Trophoblast cell (in vitro differentiated cells and primary cell): ENCODE data around the gene PNMA8C.

ENCODE experiments used
- DNase-seq, 2 donors: peaks; one replicate each; pipeline ENCODE4 v3.0.0-alpha.2; 2016
- H2AFZ ChIP-seq: 2 replicates; pipeline ENCODE4 v1.6.1; 2013; ENCODE audit warnings: low read length, moderate library complexity, mild to moderate bottlenecking; ENCODE audit not compliant: insufficient read depth, poor library complexity
- H2AK5ac ChIP-seq: 2 replicates; pipeline ENCODE4 v1.6.1; 2013; ENCODE audit warnings: mild to moderate bottlenecking, low read length
- H2BK120ac ChIP-seq: 2 replicates; pipeline ENCODE4 v1.6.1; 2013; ENCODE audit warnings: low read length, mild to moderate bottlenecking, moderate library complexity; ENCODE audit not compliant: insufficient read depth, poor library complexity
- H2BK12ac ChIP-seq: 2 replicates; pipeline ENCODE4 v1.6.1; 2013; ENCODE audit warnings: mild to moderate bottlenecking, low read length, moderate library complexity
- H2BK5ac ChIP-seq: 2 replicates; pipeline ENCODE4 v1.6.1; 2013; ENCODE audit warnings: low read length, low read depth, moderate library complexity, mild to moderate bottlenecking; ENCODE audit not compliant: poor library complexity
- H3K14ac ChIP-seq: 2 replicates; pipeline ENCODE4 v1.6.1; 2013; ENCODE audit warnings: mild to moderate bottlenecking, low read length
- H3K18ac ChIP-seq: 2 replicates; pipeline ENCODE4 v1.6.1; 2013; ENCODE audit warnings: mild to moderate bottlenecking, low read length
- H3K23ac ChIP-seq: 2 replicates; pipeline ENCODE4 v1.6.1; 2013; ENCODE audit warnings: low read length
- H3K27ac ChIP-seq: 2 replicates; pipeline ENCODE4 v1.5.1; 2013; ENCODE audit warnings: low read depth, mild to moderate bottlenecking, inconsistent platforms, low read length, moderate library complexity
- H3K27me3 ChIP-seq: 2 replicates; pipeline ENCODE4 v1.6.1; 2013; ENCODE audit warnings: inconsistent platforms, mild to moderate bottlenecking, low read length, moderate library complexity; ENCODE audit not compliant: insufficient read depth
- H3K36me3 ChIP-seq, 2 experiments: 1 replicate in 1 of 2; 2 replicates in 1 of 2; pipeline ENCODE4 v1.6.1; 2013; ENCODE audit warnings: low read length in 2 of 2, mild to moderate bottlenecking in 2 of 2, moderate library complexity in 1 of 2; ENCODE audit not compliant: insufficient read depth in 2 of 2, control insufficient read depth in 1 of 2
- H3K4ac ChIP-seq: 2 replicates; pipeline ENCODE4 v1.6.1; 2013; ENCODE audit warnings: low read depth, mild to moderate bottlenecking, low read length, moderate library complexity
- H3K4me1 ChIP-seq, 2 experiments: 1 replicate in 1 of 2; 2 replicates in 1 of 2; pipeline ENCODE4 v1.6.1; 2013; ENCODE audit warnings: low read length in 2 of 2, mild to moderate bottlenecking in 2 of 2, moderate library complexity in 1 of 2; ENCODE audit not compliant: insufficient read depth in 2 of 2, control insufficient read depth in 1 of 2
- H3K4me2 ChIP-seq: 2 replicates; pipeline ENCODE4 v1.6.1; 2013; ENCODE audit warnings: inconsistent platforms, mild to moderate bottlenecking, low read length, moderate library complexity
- H3K4me3 ChIP-seq: 2 replicates; pipeline ENCODE4 v1.5.1; 2013; ENCODE audit warnings: mild to moderate bottlenecking, low read depth, low read length, inconsistent platforms
- H3K79me1 ChIP-seq: one replicate; pipeline ENCODE4 v1.6.1; 2013; ENCODE audit warnings: low read length
- H3K79me2 ChIP-seq: 2 replicates; pipeline ENCODE4 v1.6.1; 2013; ENCODE audit warnings: low read length, mild to moderate bottlenecking; ENCODE audit not compliant: control insufficient read depth, insufficient read depth, poor library complexity
- H3K9ac ChIP-seq: 2 replicates; pipeline ENCODE4 v1.6.1; 2013; ENCODE audit warnings: mild to moderate bottlenecking, low read length
- H3K9me3 ChIP-seq: 2 replicates; pipeline ENCODE4 v1.6.1; 2013; ENCODE audit warnings: low read depth, mild to moderate bottlenecking, control low read depth, inconsistent platforms, low read length; ENCODE audit not compliant: insufficient read depth
- H4K12ac ChIP-seq: 2 replicates; pipeline ENCODE4 v1.6.1; 2013; ENCODE audit warnings: low read depth, mild to moderate bottlenecking, low read length, moderate library complexity
- H4K8ac ChIP-seq: 2 replicates; pipeline ENCODE4 v1.6.1; 2013; ENCODE audit warnings: low read depth, mild to moderate bottlenecking, low read length, moderate library complexity
- H4K91ac ChIP-seq: one replicate; pipeline ENCODE4 v1.6.1; 2013; ENCODE audit warnings: low read depth, mild to moderate bottlenecking, low read length, moderate library complexity
- WGBS: extraction: QIAGEN DNeasy Blood & Tissue Kit; methylation state at CpG from one replicate; pipeline ENCODE4 v1.1.7; 2013; ENCODE audit warnings: missing lambda C conversion rate; ENCODE audit not compliant: insufficient read length, insufficient coverage; ENCODE audit errors: extremely low coverage; 5-methylcytosine and 5-hydroxymethylcytosine counted together

Gene PNMA8C

DNA sequence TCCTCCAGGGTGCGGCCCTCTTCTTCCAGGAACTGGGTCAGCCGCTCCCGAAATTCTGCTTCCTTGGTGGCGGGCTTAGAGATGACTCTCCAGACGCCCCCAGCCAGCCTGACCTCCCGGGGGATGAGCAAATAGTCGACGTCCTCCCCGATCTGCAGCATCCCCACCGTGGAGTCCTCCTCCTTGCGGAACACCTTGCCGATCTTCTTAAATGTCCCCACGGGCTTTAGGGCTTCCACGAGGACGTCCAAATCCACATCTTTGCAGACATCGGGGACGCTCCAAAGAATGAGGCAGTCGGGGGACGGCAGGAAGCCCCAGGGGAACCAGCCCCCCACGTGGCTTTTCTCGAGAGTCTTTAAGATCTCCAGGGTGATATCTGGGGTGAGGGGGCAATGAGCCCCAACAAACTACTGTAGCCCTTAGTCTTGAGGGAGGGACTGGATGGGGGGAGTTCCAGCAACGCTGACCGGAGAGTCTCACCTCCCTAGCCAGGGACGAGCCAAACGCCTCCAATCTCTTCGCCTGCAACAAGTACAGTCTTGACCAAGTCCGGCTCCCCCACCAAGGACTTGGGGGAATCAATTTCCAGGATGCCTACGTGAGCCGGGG lies 16.0 kb downstream of the PNMA8C start:
- H2AFZ ChIP-seq, result peak overlapping the region; percentile 53
- peak overlapping the region; percentile 87 for H2AK5ac ChIP-seq
- WGBS, result no CpG with 5 or more reads among the region's 29 CpGs
- no peaks in the 10 kb centered on the region for H3K9me3 ChIP-seq
- no peak overlapping the region for H3K23ac ChIP-seq
- peak overlapping the region; percentile 79 for H3K4me3 ChIP-seq
- H3K79me1 ChIP-seq, result peaks cover 15% of the 10 kb centered on the region
- peak overlapping the region; percentile 29 for H3K27ac ChIP-seq
- peak overlapping the region; percentile 94 for H4K8ac ChIP-seq
- H3K4ac ChIP-seq, result peak overlapping the region; percentile 81
- H3K36me3 ChIP-seq, result peaks cover 0 to 4% of the 10 kb centered on the region in 2 experiments
- H3K9ac ChIP-seq, result peak overlapping the region; percentile 87
- DNase-seq, result no peak
- peak overlapping the region; percentile 79 for H4K12ac ChIP-seq
- peak overlapping the region; percentile 94 for H3K4me2 ChIP-seq
- H3K14ac ChIP-seq, result peak overlapping the region; percentile 72
- peak overlapping the region; percentile 88 for H4K91ac ChIP-seq
- peak overlapping the region; percentile 92 for H3K18ac ChIP-seq
- peak overlapping the region; percentile 48 for H2BK120ac ChIP-seq
- peaks cover 25 to 33% of the 10 kb centered on the region in 2 experiments for H3K4me1 ChIP-seq
- H2BK5ac ChIP-seq, result peak overlapping the region; percentile 82
- peak overlapping the region; percentile 19 for H2BK12ac ChIP-seq
- peaks cover 17% of the 10 kb centered on the region for H3K79me2 ChIP-seq
- no peaks in the 10 kb centered on the region for H3K27me3 ChIP-seq

DNA sequence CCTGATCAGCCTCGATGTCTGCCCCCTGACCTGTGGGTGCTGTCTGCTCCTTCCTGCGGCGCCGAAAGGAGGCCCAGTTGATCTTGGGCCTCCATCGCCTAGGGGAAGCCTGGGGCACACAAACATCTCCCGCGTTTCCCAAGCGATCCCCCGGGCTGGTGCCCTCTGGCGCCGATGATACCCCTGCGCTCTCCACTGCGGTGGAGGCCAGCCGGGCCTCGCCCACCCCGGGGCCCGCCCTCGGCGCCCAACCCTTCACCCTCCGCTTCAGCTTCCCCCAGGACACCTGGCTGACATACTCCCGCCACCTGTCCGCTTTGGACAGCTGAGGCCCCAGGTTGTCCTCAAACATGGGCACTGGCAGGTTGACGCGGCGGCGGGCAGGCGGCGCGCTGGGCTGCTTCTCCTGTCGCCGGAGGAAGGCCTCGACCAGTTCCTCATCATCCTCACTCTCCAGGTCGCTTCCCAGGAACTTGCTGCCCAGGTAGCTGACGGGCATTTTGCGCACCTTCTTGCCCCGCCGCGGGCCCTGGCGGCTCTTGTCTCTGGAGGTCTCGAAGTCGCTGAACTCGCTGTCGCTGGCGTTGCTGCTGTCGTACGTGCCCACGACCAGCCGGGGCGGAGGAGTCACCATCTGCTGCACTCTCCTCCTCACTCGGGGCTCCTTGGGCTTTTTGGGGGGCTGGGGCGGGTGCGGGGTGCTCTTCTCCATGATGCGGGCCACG lies 16.6 kb downstream of the PNMA8C start:
- Histone ChIP-seq H4K8ac (no peak overlapping the region), H3K9me3 (no peaks in the 10 kb centered on the region), H3K23ac (no peak overlapping the region), H3K4me3 (peak overlapping the region; percentile 79), H3K79me2 (peaks cover 17% of the 10 kb centered on the region), H3K36me3 (peaks cover 0 to 4% of the 10 kb centered on the region in 2 experiments), H2BK12ac (no peak overlapping the region), H3K4ac (peak overlapping the region; percentile 81), H3K27me3 (no peaks in the 10 kb centered on the region), H3K27ac (no peak overlapping the region), H3K18ac (peak overlapping the region; percentile 92), H3K4me2 (peak overlapping the region; percentile 94), H2BK5ac (no peak overlapping the region), H3K79me1 (peaks cover 15% of the 10 kb centered on the region), H3K4me1 (peaks cover 25 to 33% of the 10 kb centered on the region in 2 experiments), H4K91ac (peak overlapping the region; percentile 88), H2AFZ (no peak overlapping the region), H3K9ac (peak overlapping the region; percentile 5), H3K14ac (peak overlapping the region; percentile 2), H4K12ac (peak overlapping the region; percentile 35), H2BK120ac (peak overlapping the region; percentile 48), H2AK5ac (peak overlapping the region; percentile 8)
- DNase-seq, result no peak
- WGBS, result no CpG with 5 or more reads among the region's 54 CpGs

DNA sequence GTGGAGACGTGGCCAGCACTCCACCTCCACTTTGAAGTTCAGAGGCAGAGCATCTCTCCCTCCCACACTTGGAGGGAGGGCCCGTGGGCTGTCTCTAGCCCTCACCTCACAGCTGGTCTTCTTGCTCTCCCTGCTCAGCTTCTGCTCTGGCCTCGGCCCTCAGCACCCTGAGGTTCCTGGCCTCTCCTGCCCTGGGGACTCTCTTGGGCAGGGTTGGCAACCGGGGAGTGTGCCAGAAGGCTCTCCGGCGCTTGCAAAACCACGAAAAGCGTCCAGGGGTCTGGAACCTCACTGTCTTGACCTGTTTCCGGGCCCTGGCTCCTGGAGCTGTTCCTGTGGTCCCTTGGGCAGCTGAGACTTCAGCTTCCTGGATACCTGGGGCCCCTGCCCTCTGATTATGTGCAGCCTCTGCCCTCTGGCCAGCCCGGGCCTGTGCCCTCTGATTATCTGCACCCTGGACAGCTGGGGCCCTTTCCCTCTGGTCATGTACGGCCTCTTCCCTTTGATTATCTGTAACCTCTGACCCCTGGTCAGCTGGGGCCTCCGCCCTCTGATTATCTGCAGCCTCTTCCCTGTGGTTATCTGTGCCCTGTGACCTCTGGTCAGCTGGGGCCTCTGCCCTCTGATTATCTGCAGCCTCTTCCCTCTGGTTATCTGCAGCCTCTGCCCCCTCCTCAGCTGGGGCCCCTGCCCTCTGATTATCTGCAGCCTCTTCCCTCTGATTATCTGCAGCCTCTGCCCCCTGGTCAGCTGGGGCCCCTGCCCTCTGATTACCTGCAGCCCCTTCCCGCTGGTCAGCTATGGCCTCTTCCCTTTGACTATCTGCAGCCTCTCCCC lies 17.4 kb downstream of the PNMA8C start:
- Histone ChIP-seq H3K18ac (peak overlapping the region; percentile 92), H2AFZ (no peak overlapping the region), H2BK12ac (no peak overlapping the region), H2BK120ac (peak overlapping the region; percentile 3), H3K27me3 (no peaks in the 10 kb centered on the region), H3K23ac (no peak overlapping the region), H3K79me1 (peaks cover 14% of the 10 kb centered on the region), H3K4me3 (no peak overlapping the region), H3K4me1 (peaks cover 25 to 33% of the 10 kb centered on the region in 2 experiments), H3K9me3 (no peaks in the 10 kb centered on the region), H3K4me2 (peak overlapping the region; percentile 94), H4K8ac (no peak overlapping the region), H3K27ac (no peak overlapping the region), H3K9ac (no peak overlapping the region), H3K14ac (no peak overlapping the region), H4K12ac (peak overlapping the region; percentile 34), H3K4ac (peak overlapping the region; percentile 81), H3K79me2 (peaks cover 17% of the 10 kb centered on the region), H2AK5ac (peak overlapping the region; percentile 8), H2BK5ac (no peak overlapping the region), H3K36me3 (peaks cover 0 to 4% of the 10 kb centered on the region in 2 experiments), H4K91ac (no peak overlapping the region)
- DNase-seq, result no peak
- WGBS, result no CpG with 5 or more reads among the region's 13 CpGs
